Amygdala (tissue), 56 donors: Measurements from ENCODE around the gene METTL1.
A peak's percentile ranks its signal among the peaks of the same experiment; 100 is the strongest.
"Not testable (repeated sequence)": the region's sequence is repeated elsewhere in the genome, so short reads cannot be mapped to it uniquely, and the experiment has no call there.

Experiments
- DNase-seq, 56 donors: peaks; one replicate each; lab custom pipeline; 2025; lab: John Stamatoyannopoulos, UW

The METTL1 gene

GRCh38 chr12:57771873-57772428 is at the start of gene METTL1:
Gene METTL1 (minus strand): TSS chr12:57772105. CDS start chr12:57772083, 22 bp downstream.
- DNase-seq = peak; percentile 32 to 97 (median 89)

GRCh38 chr12:57821015-57821414 is 49.1 kb upstream of the METTL1 start:
- DNase-seq = not testable (repeated sequence)

GRCh38 chr12:57820119-57820518 is 48.2 kb upstream of the METTL1 start:
- DNase-seq = not testable (repeated sequence)

GRCh38 chr12:57817990-57818331 is 46.1 kb upstream of the METTL1 start:
- not testable (repeated sequence) for DNase-seq

GRCh38 chr12:57817261-57817989 is 45.5 kb upstream of the METTL1 start:
- peak in 1 of 56 donors; percentile 24 for DNase-seq

GRCh38 chr12:57816855-57817151 is 44.9 kb upstream of the METTL1 start:
- DNase-seq = no peak

- DNase-seq = no peak
Measured at GRCh38 chr12:57816001-57816854, 44.3 kb upstream of the METTL1 start.

- DNase-seq = no peak
Measured at GRCh38 chr12:57815177-57816000, 43.5 kb upstream of the METTL1 start.

GRCh38 chr12:57813971-57814772 is 42.3 kb upstream of the METTL1 start:
- no peak for DNase-seq

- DNase-seq = no peak
Measured at GRCh38 chr12:57813111-57813970, 41.4 kb upstream of the METTL1 start.

GRCh38 chr12:57811028-57811755 is 39.3 kb upstream of the METTL1 start:
- DNase-seq = no peak

GRCh38 chr12:57810450-57810849 is 38.5 kb upstream of the METTL1 start:
- DNase-seq = no peak

GRCh38 chr12:57809425-57809824 is 37.5 kb upstream of the METTL1 start:
- DNase-seq = no peak

- DNase-seq = no peak
Measured at GRCh38 chr12:57808351-57808750, 36.4 kb upstream of the METTL1 start.

- DNase-seq = no peak
Measured at GRCh38 chr12:57807285-57807684, 35.4 kb upstream of the METTL1 start.

- DNase-seq = no peak
Measured at GRCh38 chr12:57806677-57807076, 34.8 kb upstream of the METTL1 start.

GRCh38 chr12:57803319-57803893 is 31.5 kb upstream of the METTL1 start:
- DNase-seq = peak in 12 of 56 donors; percentile 4 to 34 (median 24)

- DNase-seq = no peak
Measured at GRCh38 chr12:57802607-57803006, 30.7 kb upstream of the METTL1 start.
